Endometrium (tissue), 2 donors: Measurements from ENCODE around the gene TAS1R2.
"Not testable (repeated sequence)": the region's sequence is repeated elsewhere in the genome, so short reads cannot be mapped to it uniquely, and the experiment has no call there.

Experiments used
- FAIRE-seq: peaks from 2 replicates; lab custom pipeline; 2012; peaks lifted over from hg19 to GRCh38; lab: Jason Lieb, UNC
- donor health status: control.
- donor health status: control.

Gene TAS1R2

GRCh38 chr1:18868801-18869424 lies 9.5 kb upstream of the TAS1R2 start:
- no peak for FAIRE-seq

- FAIRE-seq = no peak
Observed at GRCh38 chr1:18868354-18868753, 8.9 kb upstream of the TAS1R2 start.

GRCh38 chr1:18866846-18867245 lies 7.4 kb upstream of the TAS1R2 start:
- FAIRE-seq = no peak

GRCh38 chr1:18866314-18866713 lies 6.9 kb upstream of the TAS1R2 start:
- no peak for FAIRE-seq

GRCh38 chr1:18865176-18865575 lies 5.7 kb upstream of the TAS1R2 start:
- FAIRE-seq = no peak

- no peak for FAIRE-seq
Observed at GRCh38 chr1:18861590-18861989, 2.1 kb upstream of the TAS1R2 start.

- no peak for FAIRE-seq
Observed at GRCh38 chr1:18861082-18861481, 1.6 kb upstream of the TAS1R2 start.

GRCh38 chr1:18858070-18858688 lies 1.3 kb downstream of the TAS1R2 start:
- no peak for FAIRE-seq

- no peak for FAIRE-seq
Observed at GRCh38 chr1:18856435-18856834, 3.0 kb downstream of the TAS1R2 start.

GRCh38 chr1:18855573-18855972 lies 3.9 kb downstream of the TAS1R2 start:
- no peak for FAIRE-seq

- no peak for FAIRE-seq
Observed at GRCh38 chr1:18854331-18855025, 5.0 kb downstream of the TAS1R2 start.

GRCh38 chr1:18852501-18852900 lies 7.0 kb downstream of the TAS1R2 start:
- no peak for FAIRE-seq

GRCh38 chr1:18849261-18849711 lies 10.2 kb downstream of the TAS1R2 start:
- no peak for FAIRE-seq

GRCh38 chr1:18847723-18848122 lies 11.7 kb downstream of the TAS1R2 start:
- not testable (repeated sequence) for FAIRE-seq

GRCh38 chr1:18840145-18840544 lies 19.3 kb downstream of the TAS1R2 start:
- no peak for FAIRE-seq

GRCh38 chr1:18836654-18837053 lies 22.8 kb downstream of the TAS1R2 start:
- FAIRE-seq = no peak

GRCh38 chr1:18832319-18832718 lies 27.1 kb downstream of the TAS1R2 start:
- not testable (repeated sequence) for FAIRE-seq

- no peak for FAIRE-seq
Observed at GRCh38 chr1:18831656-18832055, 27.8 kb downstream of the TAS1R2 start.

GRCh38 chr1:18830596-18830995 lies 28.9 kb downstream of the TAS1R2 start:
- FAIRE-seq = no peak

- FAIRE-seq = no peak
Observed at GRCh38 chr1:18829671-18830070, 29.8 kb downstream of the TAS1R2 start.

- no peak for FAIRE-seq
Observed at GRCh38 chr1:18828224-18828623, 31.2 kb downstream of the TAS1R2 start.

GRCh38 chr1:18823438-18823837 lies 36.0 kb downstream of the TAS1R2 start:
- FAIRE-seq = no peak
